ENCODE results near the gene RETREG2. TPM values are rescaled to one million over a fixed set of nuclear protein-coding genes. Genes with fewer than 3 reads are reported as not detected.
A peak's percentile ranks its signal among the peaks of the same experiment; 100 is the strongest.

RETREG2 gene
- total RNA-seq, 6 experiments from 2014 or later, result 77.3 to 102 (median 85.5) TPM

- Mint-ChIP-seq H3K27ac (no peak overlapping the region), H3K9me3 (no peaks in the 10 kb centered on the region), H3K27me3 (ENCODE audit: insufficient read depth) (no peaks in the 10 kb centered on the region), H3K4me1 (ENCODE audit: low read depth) (peaks cover 12% of the 10 kb centered on the region), H3K36me3 (ENCODE audit: low read depth) (peaks cover 11% of the 10 kb centered on the region), H3K4me3 (no peak overlapping the region)
- TF ChIP-seq CTCF (IDR thresholded peaks at IDR 0.05), result no peak
- no peak for DNase-seq
Observed at GRCh38 chr2:219168932-219169331, 9.1 kb upstream of the RETREG2 start.

- H3K27me3 Mint-ChIP-seq (ENCODE audit: insufficient read depth), result no peaks in the 10 kb centered on the region; the same call in 1 of the 2 replicates
- no peak within 1 kb of the TSS for H3K4me3 Mint-ChIP-seq
- H3K4me1 Mint-ChIP-seq (ENCODE audit: low read depth), result peaks cover 22% of the 10 kb centered on the region
- no peak within 1 kb of the TSS for H3K27ac Mint-ChIP-seq
- no peak for DNase-seq
- no peak for TF ChIP-seq CTCF (IDR thresholded peaks at IDR 0.05)
- H3K36me3 Mint-ChIP-seq (ENCODE audit: low read depth), result peaks cover 20% of the 10 kb centered on the region
- H3K9me3 Mint-ChIP-seq, result no peaks in the 10 kb centered on the region
Observed at GRCh38 chr2:219169930-219170654, 8.0 kb upstream of the RETREG2 start, which contains the start of gene SLC23A3. Gene SLC23A3, minus strand, starts transcription at chr2:219170029. Its CDS starts 45 bp downstream, at chr2:219169984.

GRCh38 chr2:219171231-219171651 is 6.8 kb upstream of the RETREG2 start:
- peak; percentile 89 for DNase-seq
- no peaks in the 10 kb centered on the region; the same call in 1 of the 2 replicates for H3K27me3 Mint-ChIP-seq (ENCODE audit: insufficient read depth)
- TF ChIP-seq CTCF (IDR thresholded peaks at IDR 0.05), result peak; percentile 91
- peaks cover 33% of the 10 kb centered on the region for H3K4me1 Mint-ChIP-seq (ENCODE audit: low read depth)
- peaks cover 15% of the 10 kb centered on the region for H3K36me3 Mint-ChIP-seq (ENCODE audit: low read depth)
- H3K4me3 Mint-ChIP-seq, result no peak overlapping the region
- H3K27ac Mint-ChIP-seq, result peak overlapping the region; percentile 92
- no peaks in the 10 kb centered on the region for H3K9me3 Mint-ChIP-seq

- Mint-ChIP-seq H3K27me3 (ENCODE audit: insufficient read depth) (no peaks in the 10 kb centered on the region; the same call in none of the 2 replicates), H3K36me3 (ENCODE audit: low read depth) (peaks cover 15% of the 10 kb centered on the region), H3K4me3 (no peak overlapping the region), H3K4me1 (ENCODE audit: low read depth) (peaks cover 38% of the 10 kb centered on the region), H3K9me3 (no peaks in the 10 kb centered on the region), H3K27ac (peak overlapping the region; percentile 29; the same call in 1 of the 2 replicates)
- no peak for TF ChIP-seq CTCF (IDR thresholded peaks at IDR 0.05)
- DNase-seq, result no peak
Observed at GRCh38 chr2:219172231-219173154, 5.6 kb upstream of the RETREG2 start.

- Mint-ChIP-seq H3K36me3 (ENCODE audit: low read depth) (peaks cover 15% of the 10 kb centered on the region), H3K4me3 (no peak overlapping the region), H3K27ac (no peak overlapping the region), H3K4me1 (ENCODE audit: low read depth) (peaks cover 41% of the 10 kb centered on the region), H3K27me3 (ENCODE audit: insufficient read depth) (no peaks in the 10 kb centered on the region; the same call in none of the 2 replicates), H3K9me3 (no peaks in the 10 kb centered on the region)
- DNase-seq, result no peak
- no peak for TF ChIP-seq CTCF (IDR thresholded peaks at IDR 0.05)
Observed at GRCh38 chr2:219173176-219173575, 4.9 kb upstream of the RETREG2 start.
